C4-2B (cell line): ENCODE results near the gene DDT.
A peak's percentile ranks its signal among the peaks of the same experiment; 100 is the strongest.
"Not testable (repeated sequence)": the region's sequence is repeated elsewhere in the genome, so short reads cannot be mapped to it uniquely, and the experiment has no call there.

Experiments used
- H3K27ac ChIP-seq: fragments of 450-650 bp; 2 replicates; pipeline ENCODE4 v1.5.1; 2017
- CTCF ChIP-seq: fragments of 450-650 bp; conservative IDR thresholded peaks from 2 replicates; pipeline ENCODE4 v1.5.1; 2017; ENCODE audit warnings: mild to moderate bottlenecking
- ZFX ChIP-seq: fragments of 450-650 bp; IDR thresholded peaks from 2 replicates; pipeline ENCODE4 v1.6.1; 2017

The DDT gene

DNA sequence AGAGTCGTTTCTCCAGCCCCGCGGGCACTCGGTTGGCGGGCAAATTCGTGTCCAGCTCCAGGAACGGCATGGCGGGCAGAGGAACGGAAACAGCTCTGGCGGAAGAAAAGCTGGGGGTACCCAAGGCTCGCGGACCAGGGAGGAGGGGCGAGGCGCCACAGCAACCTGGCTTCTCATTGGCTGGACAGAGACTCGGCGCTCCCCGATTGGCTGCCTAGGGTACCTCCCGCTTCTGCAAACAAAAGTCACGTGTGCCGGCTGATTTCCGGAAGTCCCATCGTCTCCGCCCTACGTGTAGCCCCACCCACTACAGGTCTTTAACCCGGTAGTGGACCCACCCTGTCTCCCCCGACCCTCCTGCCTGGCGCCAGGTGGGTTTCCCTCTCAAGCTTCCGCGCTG is at the start of gene DDT:
Gene DDT, minus strand, starts transcription at position 97 of the 400 bp plus-strand sequence. Its CDS starts 27 bp downstream, at position 70.
- not testable (repeated sequence) for H3K27ac ChIP-seq

GRCh38 chr22:24023204-24023789 is 49.1 kb upstream of the DDT start:
- no peak overlapping the region for H3K27ac ChIP-seq
- TF ChIP-seq ZFX (no peak), CTCF (no peak)

GRCh38 chr22:24021304-24021703 is 47.1 kb upstream of the DDT start:
- TF ChIP-seq CTCF, result no peak
- TF ChIP-seq ZFX, result no peak
- no peak overlapping the region for H3K27ac ChIP-seq

DNA sequence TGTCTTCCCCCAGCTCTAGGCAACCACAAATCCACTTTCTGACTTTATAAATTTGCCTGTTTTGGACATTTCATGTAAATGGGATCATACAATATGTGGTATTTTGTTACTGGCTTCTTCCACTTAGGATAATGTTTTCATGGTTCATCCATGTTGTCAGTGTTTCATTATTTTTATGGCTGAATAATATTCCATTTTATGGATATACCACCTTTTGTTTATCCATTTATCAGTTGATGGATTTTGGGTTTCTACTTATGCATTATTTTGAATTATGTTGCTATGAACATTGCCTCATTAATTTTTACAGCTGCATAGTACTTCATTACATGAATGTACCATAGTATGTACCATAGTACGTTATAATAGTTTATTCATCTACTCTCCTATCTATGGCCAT is 41.9 kb upstream of the DDT start:
- no peak overlapping the region for H3K27ac ChIP-seq
- TF ChIP-seq CTCF (no peak), ZFX (no peak)

DNA sequence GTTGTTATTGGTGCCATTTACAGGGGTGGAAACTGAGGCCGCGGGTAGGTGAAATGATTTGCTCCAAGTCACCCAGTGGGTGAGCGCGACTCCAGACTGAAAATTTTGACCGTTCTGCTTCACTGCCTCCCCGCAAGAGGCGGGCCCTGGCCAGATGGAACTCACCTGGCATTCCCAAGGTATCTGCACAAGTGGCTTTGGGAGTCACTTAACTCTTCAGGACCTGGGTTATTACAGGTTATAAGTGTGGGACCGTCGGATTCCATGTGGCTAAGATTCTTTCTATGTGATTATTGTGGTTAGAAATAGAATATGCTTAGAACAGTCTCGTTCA is 37.5 kb upstream of the DDT start:
- peak overlapping the region; percentile 84 for H3K27ac ChIP-seq
- TF ChIP-seq CTCF, result no peak
- no peak; the same call in 1 of the 2 replicates for TF ChIP-seq ZFX

DNA sequence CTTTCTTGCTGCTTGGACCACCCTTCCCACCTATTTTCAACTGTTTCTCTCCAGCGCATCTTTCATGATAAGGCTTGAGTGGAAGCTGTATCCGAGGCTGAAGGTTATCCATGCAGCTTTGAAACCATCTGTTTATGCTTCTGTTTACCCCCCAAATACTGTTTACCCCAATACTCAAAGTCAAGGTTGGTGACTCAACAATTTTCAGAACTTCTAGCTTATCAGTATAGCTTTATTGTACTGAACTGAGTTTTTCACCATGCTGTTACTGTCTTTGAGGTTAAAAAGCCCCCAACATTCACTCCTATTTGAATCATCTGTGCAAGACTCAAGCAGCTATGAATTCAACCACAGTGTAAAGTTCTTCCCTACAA is 35.8 kb upstream of the DDT start:
- H3K27ac ChIP-seq, result no peak overlapping the region
- TF ChIP-seq CTCF, result no peak
- TF ChIP-seq ZFX, result no peak

DNA sequence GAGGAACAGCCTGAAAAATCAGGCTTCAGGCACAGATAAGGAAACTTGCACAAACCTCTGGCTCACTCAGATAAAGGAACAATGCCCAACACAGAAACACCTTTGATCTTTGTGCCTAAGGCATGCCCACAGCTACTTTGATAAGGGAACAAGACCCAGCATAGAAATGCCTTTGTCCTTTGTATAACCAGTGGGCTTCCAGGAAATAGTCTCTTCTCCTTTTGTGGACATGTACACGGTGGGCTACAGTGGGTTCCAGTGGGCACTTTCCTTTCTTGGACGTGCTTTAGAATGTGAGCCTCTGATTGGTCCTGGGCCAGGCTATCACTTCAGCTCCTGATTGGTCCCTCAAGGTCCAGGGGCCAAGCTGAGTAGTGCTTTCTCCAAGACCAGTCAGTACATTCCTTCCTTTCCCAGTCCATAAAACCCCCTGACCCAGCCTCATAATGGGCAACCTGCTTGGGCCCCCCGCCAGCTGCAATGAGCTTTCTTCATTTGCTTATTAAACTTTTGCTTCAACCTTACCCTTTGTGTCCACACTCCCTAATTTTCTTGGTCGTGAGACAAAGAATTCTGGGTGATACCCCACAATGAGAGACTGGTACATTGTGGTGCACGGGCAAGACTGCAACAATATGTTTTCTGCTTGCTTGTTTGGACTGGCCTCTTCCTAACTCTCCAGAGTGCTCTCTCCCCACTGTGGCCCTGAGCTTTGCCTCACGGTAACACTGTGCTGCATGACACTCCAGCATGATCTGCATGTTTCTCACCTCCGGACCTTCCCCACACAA is 35.2 kb upstream of the DDT start:
- no peak for TF ChIP-seq CTCF
- TF ChIP-seq ZFX, result no peak
- H3K27ac ChIP-seq, result no peak overlapping the region
